ENCODE results near the gene WFDC12.
A peak's percentile ranks its signal among the peaks of the same experiment; 100 is the strongest.

WFDC12 gene

DNA sequence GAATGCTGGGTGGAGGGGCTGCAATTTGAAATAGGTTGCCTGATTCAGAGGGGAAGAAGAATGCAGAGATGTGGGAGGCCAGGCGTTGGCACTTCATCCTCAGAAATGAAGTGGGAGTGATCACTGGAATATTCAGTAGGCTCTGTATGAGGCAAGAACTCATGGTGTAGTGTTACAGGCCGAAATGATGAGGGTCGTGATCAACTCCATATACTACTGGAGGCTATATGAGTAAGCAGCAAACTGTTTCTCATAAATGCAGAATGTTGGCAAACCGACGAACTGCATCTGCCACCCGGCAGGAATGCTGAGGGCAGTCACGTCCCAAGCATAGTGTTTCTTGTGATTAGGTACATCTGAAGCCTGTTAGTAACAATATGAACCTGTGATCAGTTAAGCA is 36.0 kb downstream of the WFDC12 start:
- no peak for DNase-seq

DNA sequence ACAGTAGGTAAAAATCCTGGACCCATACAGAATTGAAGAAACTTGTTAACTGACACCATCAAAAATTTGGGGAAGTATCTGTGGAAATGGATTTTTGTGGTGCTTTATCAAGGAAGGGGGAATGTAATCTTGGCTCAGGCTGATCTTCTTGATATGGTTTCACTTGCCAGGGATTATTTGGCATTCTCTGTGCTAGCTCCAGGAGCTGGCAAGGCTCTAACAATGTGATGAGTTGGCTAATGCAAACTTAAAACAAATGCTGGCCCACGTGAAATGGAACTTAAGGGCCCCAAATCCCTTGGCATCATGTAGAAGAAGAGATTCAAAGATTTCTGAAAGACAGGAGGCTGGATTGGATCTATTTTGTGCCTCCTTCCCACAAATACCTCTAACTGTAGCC is 36.5 kb downstream of the WFDC12 start:
- DNase-seq, result no peak

DNA sequence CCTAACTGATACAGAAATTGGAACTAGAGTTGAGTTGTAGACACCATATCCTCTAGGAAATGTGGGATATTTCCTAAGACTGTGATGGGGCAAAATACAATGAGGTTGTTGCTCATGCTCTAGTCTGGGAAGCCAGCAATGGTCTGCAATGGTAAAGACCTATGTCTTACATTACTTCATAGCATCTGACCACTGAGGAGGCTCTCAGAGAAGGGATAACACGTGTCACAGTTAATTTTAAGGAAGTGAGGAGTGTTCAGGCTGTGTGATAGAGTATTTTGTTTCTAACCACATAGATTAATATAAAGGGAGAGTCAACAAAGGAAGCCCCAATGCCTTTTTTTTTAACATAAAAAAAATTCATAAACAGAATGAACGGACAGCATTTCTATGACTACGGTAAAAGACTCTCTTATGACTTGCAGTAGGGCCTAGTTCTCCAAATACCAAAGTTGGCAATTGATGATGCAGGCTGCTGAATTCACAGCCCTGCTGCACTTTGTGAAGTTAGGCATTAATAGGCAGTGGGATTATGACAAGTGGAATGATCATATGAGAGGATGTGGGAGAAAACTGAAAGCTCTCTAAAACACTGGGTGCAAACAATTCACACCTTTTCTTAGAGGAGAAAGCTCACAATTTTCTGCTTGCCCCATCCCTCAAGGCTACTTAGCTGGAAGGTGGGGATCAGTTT is 37.0 kb downstream of the WFDC12 start:
- DNase-seq, result no peak

DNA sequence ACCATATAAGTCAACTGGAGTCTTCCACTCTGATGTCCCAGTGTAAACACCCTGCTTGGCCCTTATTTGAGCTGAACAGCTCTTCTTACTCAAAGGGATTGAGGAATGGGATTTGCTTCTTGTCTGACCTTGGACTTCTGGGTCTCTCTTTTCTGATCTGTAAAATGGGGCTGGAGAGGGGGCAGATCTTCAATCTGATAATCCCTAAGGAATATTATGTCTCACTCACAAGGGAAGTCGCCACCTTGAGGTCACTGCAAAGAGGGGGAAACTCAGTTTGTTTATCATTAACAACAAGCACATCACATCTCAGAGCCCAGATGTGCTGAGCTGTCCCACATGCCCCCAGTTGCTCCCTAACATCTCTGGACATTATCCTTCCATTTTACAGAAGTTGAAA is 38.4 kb downstream of the WFDC12 start:
- DNase-seq, result no peak

DNA sequence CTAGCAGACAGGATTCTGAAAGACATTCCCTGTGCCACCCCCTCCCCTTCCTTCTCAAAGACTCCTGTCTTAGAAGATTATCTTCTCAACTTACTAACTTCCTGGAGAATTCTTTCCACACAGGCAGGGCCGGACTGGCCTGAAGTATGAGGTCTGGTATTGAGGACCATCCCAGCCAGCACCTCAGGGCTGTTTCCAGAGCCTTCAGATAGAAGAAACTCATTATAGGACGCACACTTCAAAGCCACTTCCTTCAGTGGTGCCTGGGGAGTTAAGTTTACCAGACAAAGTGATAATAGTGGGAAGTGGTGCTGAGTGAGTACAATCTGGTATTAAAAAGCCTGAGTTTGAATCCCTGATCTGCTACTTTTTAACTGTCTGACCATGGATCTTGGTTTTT is 39.0 kb downstream of the WFDC12 start:
- no peak for DNase-seq

DNA sequence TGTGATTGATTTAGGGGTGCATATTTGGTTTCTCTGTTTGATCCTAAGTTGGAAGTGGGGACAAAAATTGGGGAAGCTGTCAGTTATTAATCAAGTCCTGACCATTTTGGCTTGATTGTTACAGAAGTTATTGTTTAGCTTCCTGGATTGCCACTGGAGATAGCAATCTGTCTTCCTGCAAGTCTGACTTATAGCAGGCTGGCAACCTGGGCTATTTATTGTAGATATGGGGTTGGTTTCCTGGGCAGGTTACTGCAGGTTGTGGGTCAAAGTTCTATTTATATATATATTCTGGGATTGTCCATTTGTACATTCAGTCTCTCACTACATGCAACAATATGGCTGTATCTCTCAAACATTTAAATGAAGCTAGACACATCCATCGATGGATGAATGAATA is 41.1 kb downstream of the WFDC12 start:
- DNase-seq, result no peak

DNA sequence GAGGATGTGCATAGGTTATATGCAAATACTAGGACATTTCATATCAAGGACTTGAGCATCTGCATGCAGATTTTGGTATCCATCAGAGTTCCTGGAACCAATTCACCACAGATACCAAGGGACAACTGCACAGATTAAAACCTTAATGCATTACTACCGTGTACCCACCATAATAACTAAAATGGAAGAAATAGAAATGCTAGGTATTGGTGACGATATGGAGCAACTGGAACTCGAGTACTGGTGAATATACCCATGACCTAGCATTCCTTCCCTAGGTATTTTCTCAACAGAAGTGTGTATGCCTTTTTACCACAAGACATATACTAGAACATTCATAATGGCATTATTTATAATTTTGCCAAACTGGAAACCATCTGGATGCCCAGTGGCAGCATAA is 41.8 kb downstream of the WFDC12 start:
- no peak for DNase-seq

DNA sequence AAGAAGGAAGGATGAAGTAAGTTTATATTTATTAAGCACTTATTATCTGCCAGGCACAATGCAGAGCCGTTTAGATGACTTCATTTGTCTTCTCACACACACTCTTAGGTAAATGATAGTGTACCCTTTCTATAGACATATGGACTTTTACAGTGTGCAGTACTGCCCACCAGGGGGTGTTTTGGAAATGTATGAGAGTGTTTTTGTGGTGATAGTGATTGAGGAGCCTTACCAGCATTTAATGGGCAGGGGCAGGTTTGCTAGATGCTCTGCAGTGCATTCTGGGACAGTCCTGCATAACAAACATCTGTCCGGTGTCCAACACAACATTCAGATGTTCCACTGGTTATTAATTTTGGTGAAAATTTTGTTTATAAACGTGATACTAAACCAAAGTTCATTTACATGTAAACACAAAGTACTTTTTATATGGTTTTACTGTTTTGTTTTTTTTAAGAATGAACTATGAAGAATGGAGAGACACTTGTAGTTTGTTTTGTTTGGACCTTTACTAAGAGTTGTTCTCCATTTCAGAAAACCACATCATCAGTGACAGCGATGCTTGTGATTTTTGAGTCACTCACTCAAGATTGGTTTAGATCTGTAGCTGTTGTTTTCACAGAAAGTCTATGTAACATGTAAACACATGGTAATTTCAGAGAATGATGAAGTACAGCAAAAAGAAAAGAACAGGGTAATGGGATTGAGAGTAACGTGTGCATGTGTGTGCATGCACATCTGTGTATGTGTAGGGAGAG is 43.2 kb downstream of the WFDC12 start:
- peak; percentile 16 for DNase-seq

DNA sequence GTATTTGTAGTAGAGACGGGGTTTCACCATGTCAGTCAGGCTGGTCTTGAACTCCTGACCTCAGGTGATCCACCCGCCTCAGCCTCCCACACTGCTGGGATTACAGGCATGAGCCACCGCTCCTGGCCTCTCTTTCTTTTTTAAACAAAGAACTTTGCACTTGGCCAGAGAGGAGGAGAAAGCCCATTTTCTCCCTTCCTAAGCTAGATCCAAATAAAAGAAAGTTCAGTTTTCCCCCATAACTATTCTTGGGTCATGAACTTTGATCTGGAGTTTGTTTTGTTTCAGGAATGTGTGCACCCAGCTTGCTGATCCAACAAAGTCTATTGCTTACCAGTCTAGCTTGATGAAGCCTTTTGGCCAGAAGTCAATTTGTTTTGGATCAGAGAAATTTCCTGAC is 46.7 kb downstream of the WFDC12 start:
- DNase-seq, result no peak

Measured in NCI-H2171 treated with DMSO at 0.1 percent for 48 hours (cell line).